Choroid plexus epithelial cell (primary cell): ENCODE data around the gene PRELID1.

ENCODE experiments used
- DNase-seq: peaks from one replicate; pipeline ENCODE4 v3.0.0-alpha.2; 2010; ENCODE audit warnings: low read depth
- H3K4me3 ChIP-seq: 2 replicates; pipeline ENCODE4 v1.5.1; 2011; ENCODE audit warnings: low read depth, mild to moderate bottlenecking, control low read depth, low read length, moderate library complexity
- TF ChIP-seq, protein P1 (sequence below): conservative IDR thresholded peaks from 2 replicates; pipeline ENCODE4 v1.5.1; 2011; ENCODE audit warnings: low read depth, mild to moderate bottlenecking, control low read depth, inconsistent platforms, low read length, moderate library complexity

PRELID1 gene

DNA sequence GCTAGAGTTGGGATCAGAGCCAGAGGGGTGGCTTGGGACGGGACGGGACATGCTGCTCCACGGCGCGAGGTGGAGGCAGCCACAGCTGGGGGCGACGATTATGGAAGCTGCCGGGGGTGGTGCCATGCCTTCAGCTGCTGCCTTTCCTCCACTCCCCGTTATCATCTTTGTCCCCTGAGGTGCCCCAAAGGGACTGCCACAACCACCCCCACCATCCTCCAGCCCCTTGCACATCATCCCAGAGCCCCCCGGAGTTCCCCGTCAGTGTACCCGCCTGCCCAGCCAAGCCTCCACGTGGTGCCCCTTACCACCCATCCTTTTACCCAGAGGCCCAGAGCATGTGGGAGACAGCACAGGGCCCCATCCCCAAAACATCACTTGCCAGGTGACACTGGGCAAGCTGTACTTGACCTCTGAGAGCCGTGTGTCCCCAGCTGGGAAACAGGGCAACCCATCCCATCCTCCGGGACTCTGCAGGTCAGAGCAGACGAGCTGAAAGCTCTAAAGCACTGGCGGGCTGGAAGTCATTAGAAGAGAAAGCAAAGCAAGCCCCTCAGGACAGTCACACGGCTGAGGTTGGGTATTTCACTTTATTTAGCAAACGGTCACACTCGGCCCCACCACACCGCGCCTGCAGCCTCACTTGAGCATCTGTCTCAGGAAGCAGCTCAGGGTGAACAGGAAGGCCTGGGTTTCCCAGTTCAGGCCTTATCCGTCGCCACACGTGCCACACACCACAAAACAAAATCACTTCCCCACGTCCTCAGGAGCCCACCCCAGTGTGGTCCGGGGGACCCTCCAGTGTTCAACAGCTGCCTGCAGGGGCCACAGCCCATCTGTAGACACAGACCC is 27.6 kb downstream of the PRELID1 start:
- no peak for DNase-seq
- TF ChIP-seq, protein P1, sequence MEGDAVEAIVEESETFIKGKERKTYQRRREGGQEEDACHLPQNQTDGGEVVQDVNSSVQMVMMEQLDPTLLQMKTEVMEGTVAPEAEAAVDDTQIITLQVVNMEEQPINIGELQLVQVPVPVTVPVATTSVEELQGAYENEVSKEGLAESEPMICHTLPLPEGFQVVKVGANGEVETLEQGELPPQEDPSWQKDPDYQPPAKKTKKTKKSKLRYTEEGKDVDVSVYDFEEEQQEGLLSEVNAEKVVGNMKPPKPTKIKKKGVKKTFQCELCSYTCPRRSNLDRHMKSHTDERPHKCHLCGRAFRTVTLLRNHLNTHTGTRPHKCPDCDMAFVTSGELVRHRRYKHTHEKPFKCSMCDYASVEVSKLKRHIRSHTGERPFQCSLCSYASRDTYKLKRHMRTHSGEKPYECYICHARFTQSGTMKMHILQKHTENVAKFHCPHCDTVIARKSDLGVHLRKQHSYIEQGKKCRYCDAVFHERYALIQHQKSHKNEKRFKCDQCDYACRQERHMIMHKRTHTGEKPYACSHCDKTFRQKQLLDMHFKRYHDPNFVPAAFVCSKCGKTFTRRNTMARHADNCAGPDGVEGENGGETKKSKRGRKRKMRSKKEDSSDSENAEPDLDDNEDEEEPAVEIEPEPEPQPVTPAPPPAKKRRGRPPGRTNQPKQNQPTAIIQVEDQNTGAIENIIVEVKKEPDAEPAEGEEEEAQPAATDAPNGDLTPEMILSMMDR = no peak
- no peak overlapping the region for H3K4me3 ChIP-seq

DNA sequence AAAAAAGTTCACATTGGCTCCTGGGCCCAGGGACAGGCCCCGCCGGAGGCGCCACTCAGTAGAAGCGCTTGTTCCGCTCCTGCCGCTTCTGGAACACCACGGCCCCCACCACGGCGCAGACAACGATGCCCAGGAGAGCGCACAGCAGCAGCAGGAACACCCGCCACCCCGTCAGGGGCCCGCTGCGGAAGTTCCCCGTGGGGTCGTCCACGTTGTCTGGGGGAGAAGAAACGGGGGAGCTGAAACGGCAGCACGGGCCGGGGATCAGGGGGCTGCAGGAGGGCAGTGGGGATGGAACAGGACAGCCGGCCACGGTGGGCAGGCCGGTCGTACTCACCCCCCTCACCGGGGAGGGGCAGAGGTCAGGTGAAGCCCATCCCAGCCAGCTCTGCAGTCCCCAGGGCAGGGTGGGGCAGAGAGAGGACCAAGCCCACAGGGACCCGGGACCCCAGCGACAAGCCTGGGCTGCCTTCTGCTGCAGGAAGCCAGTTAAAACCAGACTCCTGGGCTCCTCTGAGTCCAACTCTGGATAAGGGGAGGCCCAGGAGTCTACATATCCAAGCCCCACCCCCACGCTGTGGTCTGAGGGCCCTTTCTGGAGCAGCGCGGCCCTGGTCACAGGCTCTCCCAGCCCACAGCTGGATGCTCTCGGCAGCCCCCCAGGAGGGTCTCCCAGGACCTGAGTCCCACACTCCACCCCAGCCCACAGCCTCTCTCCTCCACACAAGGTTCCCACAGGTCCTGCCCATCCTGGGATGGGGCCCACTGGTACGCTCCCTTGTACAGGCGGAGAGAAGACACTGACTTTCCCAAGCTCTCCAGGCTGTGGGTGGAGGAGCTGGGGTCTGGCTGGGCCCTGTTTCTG is 28.7 kb downstream of the PRELID1 start:
- DNase-seq = no peak
- H3K4me3 ChIP-seq = no peak overlapping the region
- TF ChIP-seq, protein P1 = no peak

DNA sequence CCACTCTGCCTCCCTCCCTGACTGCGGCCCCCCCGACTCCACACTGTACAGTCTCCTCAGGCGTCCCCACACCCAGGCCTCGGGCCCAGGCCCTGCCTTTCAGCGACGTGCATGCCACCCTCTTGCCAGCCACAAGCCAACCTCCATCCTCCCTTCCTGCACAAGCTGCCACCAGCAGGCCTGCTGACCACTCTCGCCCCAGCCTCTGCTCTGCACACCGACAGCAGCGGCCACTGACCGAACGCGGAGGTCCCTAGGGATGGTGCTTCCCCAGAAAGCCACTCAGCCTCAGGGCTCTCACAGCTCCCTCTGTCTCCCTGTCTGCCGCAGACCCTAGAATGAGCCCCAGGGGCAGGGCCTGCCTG is 29.3 kb downstream of the PRELID1 start:
- DNase-seq = no peak
- H3K4me3 ChIP-seq = no peak overlapping the region

DNA sequence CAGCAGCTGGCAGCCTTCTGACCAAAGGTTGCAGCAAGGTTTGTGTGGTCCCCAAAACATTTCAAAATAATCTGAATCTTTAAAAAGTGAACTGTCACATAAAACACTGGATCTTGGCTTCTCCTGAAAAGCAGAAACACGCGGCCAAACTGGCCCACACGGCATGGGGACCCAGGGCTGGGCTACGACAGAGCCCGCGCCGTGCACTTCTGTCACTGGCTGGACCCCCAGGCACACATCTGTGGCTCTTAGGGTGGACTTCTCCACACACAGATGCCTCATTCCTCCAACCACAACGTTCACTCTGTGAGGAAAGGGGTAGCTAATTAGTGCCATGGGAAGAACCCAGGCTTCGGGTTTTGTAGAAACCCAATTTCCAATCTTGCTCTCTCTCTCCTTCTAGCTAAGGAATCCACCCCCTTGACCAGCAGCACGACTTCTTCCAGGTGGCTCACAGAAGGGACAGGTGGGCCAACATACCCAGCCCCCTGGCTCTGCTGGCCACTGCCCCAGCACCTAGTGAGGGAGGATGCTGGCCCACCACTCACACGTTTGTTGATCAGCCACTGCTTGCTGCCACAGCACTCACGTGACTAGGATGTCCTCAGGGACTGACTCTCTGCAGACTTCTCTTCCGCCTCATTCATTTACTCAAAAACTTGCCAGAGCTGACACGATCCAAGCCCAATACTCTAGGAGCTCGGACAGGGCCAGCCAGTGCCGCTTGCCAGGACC is 30.0 kb downstream of the PRELID1 start:
- H3K4me3 ChIP-seq = no peak overlapping the region
- no peak for DNase-seq
- TF ChIP-seq, protein P1 = no peak

More for the DNA sequence above, 29.3 kb downstream of the PRELID1 start:
- TF ChIP-seq, protein P1 = no peak

DNA sequence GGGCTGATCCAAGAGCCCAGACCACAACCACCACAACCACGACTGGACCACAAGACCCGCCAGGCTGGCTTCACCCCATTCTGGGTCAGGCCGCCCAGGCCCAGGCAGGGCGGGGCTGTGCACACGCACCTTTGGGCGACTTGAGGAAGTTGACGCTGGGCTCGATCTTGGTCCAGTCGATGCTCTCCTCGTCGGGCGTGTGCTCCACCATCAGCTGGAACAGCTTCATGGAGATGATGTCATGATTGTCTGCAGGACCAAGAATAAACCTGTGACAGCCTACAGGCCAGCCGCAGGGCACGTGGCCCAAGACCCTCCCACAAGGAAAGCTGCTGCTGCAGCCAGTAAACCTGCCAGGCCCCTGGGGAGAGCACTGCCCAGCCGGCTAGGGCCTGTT is 30.6 kb downstream of the PRELID1 start:
- no peak for DNase-seq
- TF ChIP-seq, protein P1 = no peak
- no peak overlapping the region for H3K4me3 ChIP-seq

DNA sequence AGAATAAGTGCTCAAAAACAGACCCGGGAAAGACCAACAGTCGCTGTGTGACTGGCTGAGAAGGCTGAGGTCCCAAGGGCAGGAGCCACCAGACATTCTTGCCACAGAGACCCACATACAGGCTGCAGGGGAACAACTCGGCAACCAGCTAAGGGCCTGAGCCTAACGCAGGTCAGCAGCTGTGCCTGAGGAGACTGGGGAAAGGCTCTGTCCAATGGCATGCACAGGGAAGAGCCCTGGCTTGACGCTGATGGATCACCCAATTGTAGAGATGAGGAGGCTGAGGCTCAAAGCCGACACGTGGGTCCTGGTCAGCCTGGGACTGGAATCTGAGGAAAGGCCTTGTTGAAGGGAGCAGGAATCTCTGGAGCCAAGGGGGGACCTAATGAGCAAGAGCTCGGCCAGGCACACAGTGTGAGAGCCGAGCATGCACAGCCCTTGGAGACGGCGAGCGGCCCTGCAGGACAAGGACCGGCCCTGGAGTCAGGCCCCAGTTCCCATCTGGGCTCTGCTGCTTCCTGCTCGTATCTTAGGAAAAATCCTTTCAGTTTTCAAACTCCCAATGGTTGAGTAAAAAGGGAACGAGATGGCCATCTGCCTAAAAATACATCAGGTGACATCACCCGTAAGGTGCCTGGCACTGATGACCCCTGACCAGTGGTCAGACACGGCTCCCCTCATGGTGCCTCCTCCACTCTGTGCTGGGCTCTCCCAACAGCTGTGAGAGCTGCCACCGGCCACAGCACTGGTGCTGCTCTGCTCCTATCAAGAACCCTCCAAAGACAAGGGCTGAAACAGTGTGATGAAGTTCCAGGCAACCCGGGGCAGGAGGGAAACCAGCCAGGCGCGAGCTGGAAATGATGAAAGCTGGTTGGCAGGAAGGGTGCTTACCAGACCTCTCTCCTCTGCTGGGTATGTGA is 31.4 kb downstream of the PRELID1 start:
- no peak for DNase-seq
- H3K4me3 ChIP-seq = no peak overlapping the region
- TF ChIP-seq, protein P1 = no peak
